ENCODE data around the gene ADAT2. TPM values are rescaled to one million over a fixed set of nuclear protein-coding genes. Genes with fewer than 3 reads are reported as not detected.

ADAT2 gene
- total and polyA plus RNA-seq, 2 of the 4 experiments (the other 2 are of a cell fraction), result 2.7 to 5.4 TPM

DNA sequence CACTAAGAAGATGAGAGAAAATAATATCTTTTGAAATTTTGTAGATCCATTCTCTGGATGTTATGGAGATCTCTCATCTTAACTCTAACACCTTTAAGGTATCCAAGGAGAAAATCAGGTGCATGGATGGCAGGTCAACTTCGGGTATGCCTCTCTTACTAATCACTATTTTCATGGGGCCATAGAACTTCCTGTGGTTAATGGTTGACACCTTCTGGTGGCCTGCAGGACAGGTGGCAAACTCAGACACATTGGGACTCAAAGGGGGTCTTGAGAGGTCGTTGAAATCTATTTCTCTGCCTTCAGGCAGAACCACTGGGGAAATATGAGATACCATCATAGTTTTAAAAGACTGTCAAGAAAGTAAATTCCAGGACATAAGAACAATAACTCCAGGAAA is 76.5 kb downstream of the ADAT2 start:
- dilution Hi-C loops (cut with HindIII; ENCODE audit: low sequenced_read_pairs, unreplicated experiment) (no loop called here), intact Hi-C loops (cut with micrococcal nuclease) (no loop called here), in situ Hi-C loops (cut with MboI; ENCODE audit: low sequenced_read_pairs) (no loop called here)
- H3K27ac ChIP-seq (ENCODE audit: insufficient read depth, low read length), result no peak overlapping the region
- no peak overlapping the region for H3K4ac ChIP-seq (ENCODE audit: low read depth, low read length)
- no peak overlapping the region for H2AFZ ChIP-seq (replicated peaks; ENCODE audit: low read length, poor library complexity)
- H3K9me1 ChIP-seq (ENCODE audit: insufficient read depth, low read length), result no peaks in the 10 kb centered on the region
- ChIA-PET CTCF (no interaction called here), POLR2A (ENCODE audit: unreplicated experiment) (no interaction called here)
- H2AK9ac ChIP-seq (replicated peaks; ENCODE audit: low read depth, low read length, poor library complexity), result no peak overlapping the region
- no peak overlapping the region for H4K8ac ChIP-seq (ENCODE audit: low read depth in 2 of 2, low read length in 2 of 2)
- H4K91ac ChIP-seq (ENCODE audit: insufficient read depth, low read depth, low read length), result no peak overlapping the region
- no peak overlapping the region for H3K56ac ChIP-seq (ENCODE audit: extremely low read depth, insufficient read depth, low read length)
- no peaks in the 10 kb centered on the region for H3K36me3 ChIP-seq (ENCODE audit: control insufficient read depth, insufficient read depth, low read length)
- no peaks in the 10 kb centered on the region for H3K79me1 ChIP-seq (ENCODE audit: low read depth in 1 of 2, low read length in 2 of 2)
- ATAC-seq (ENCODE audit: low read depth) (no peak), DNase-seq (no peak)
- H3K18ac ChIP-seq (ENCODE audit: low read depth, low read length), result no peak overlapping the region
- H3K27me3 ChIP-seq (ENCODE audit: control insufficient read depth, insufficient read depth, low read length), result peaks cover 3% of the 10 kb centered on the region; the same call in 1 of the 2 replicates
- no peak overlapping the region for H2BK15ac ChIP-seq (ENCODE audit: low read depth, low read length)
- no peak overlapping the region for H3K4me3 ChIP-seq (ENCODE audit: insufficient read depth, low read depth, low read length)
- TF ChIP-seq MAZ (IDR thresholded peaks at IDR 0.05; ENCODE audit: borderline replicate concordance, low read depth, low read length) (no peak), SMC3 (IDR thresholded peaks at IDR 0.05; ENCODE audit: low read depth, low read length) (no peak), RFX5 (IDR thresholded peaks at IDR 0.05; ENCODE audit: low read depth, low read length) (no peak), FOS (IDR thresholded peaks at IDR 0.05; ENCODE audit: low read depth, low read length) (no peak), POLR2A (IDR thresholded peaks at IDR 0.05; ENCODE audit: low read depth, low read length) (no peak)
- TF ChIP-seq, protein P1, sequence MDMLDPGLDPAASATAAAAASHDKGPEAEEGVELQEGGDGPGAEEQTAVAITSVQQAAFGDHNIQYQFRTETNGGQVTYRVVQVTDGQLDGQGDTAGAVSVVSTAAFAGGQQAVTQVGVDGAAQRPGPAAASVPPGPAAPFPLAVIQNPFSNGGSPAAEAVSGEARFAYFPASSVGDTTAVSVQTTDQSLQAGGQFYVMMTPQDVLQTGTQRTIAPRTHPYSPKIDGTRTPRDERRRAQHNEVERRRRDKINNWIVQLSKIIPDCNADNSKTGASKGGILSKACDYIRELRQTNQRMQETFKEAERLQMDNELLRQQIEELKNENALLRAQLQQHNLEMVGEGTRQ (IDR thresholded peaks at IDR 0.05; ENCODE audit: low read depth, low read length), result no peak
- H2AK5ac ChIP-seq (ENCODE audit: low read depth, low read length), result no peak overlapping the region
- no peak overlapping the region for H2BK20ac ChIP-seq (ENCODE audit: low read depth, low read length)
- H3K9me3 ChIP-seq (ENCODE audit: control insufficient read depth, insufficient read depth, low read length), result no peaks in the 10 kb centered on the region
- no peak overlapping the region for H3K14ac ChIP-seq (replicated peaks; ENCODE audit: low read depth, low read length)
- H3K4me1 ChIP-seq (ENCODE audit: control insufficient read depth, insufficient read depth, low read length), result no peaks in the 10 kb centered on the region
- no peak overlapping the region for H2BK120ac ChIP-seq (ENCODE audit: low read depth, low read length)
- no CpG with 5 or more reads among the region's 2 CpGs for WGBS, 2 experiments (ENCODE audit: extremely low coverage in 2 of 2, insufficient read length in 1 of 2)
- H3K23ac ChIP-seq (ENCODE audit: low read depth, low read length), result no peak overlapping the region
- BruUV-seq (replicated peaks), result no TSS peak
- H3K4me2 ChIP-seq (ENCODE audit: low read depth, low read length), result no peak overlapping the region
- H4K5ac ChIP-seq (ENCODE audit: low read depth, low read length), result no peak overlapping the region
- no peak overlapping the region for H3K9ac ChIP-seq (ENCODE audit: low read depth, low read length)
- H4K20me1 ChIP-seq (ENCODE audit: insufficient read depth, low read length), result no peaks in the 10 kb centered on the region
- no peak overlapping the region for H2BK5ac ChIP-seq (ENCODE audit: low read depth, low read length, poor library complexity, severe bottlenecking)

Small RNAs within 50 kb of the gene (microRNA-seq; reads per million reads assigned to microRNA genes)
- not detected for gene RNA5SP221 (ENCODE audit: insufficient read depth, insufficient read length)

Small RNAs within 50 kb of the gene (small RNA-seq; reads per million reads assigned to genes)
- 0.04 to 4.2 (median 1.8) reads per million in 5 experiments for gene RNA5SP221

Other genes starting within 250 kb of the ADAT2 start
- gene PEX3, start 110 bp upstream of the ADAT2 start, total RNA-seq (2012; rRNA removed), result 13.3 and 16.4 TPM in 2 replicates
- gene PEX3, start 110 bp upstream of the ADAT2 start, polyA plus RNA-seq (2012; rRNA removed), result 13.7 and 15.1 TPM in 2 replicates
- gene FUCA2, start 61.0 kb upstream of the ADAT2 start, total RNA-seq (2012; rRNA removed), result 44.1 and 52.5 TPM in 2 replicates
- gene FUCA2, start 61.0 kb upstream of the ADAT2 start, polyA plus RNA-seq (2012; rRNA removed), result 37.8 and 47.4 TPM in 2 replicates
- gene PHACTR2, start 227.3 kb upstream of the ADAT2 start, total RNA-seq (2012; rRNA removed), result 74.2 and 76.9 TPM in 2 replicates
- 12.7 and 14.5 TPM in 2 replicates for gene PHACTR2, start 227.3 kb upstream of the ADAT2 start, polyA plus RNA-seq (2012; rRNA removed)